Measurements from ENCODE around the gene NFYC. TPM values are rescaled to one million over a fixed set of nuclear protein-coding genes. Genes with fewer than 3 reads are reported as not detected.

NFYC gene
- total RNA-seq, 1 experiment from 2014 or later: 83.0 TPM

DNA sequence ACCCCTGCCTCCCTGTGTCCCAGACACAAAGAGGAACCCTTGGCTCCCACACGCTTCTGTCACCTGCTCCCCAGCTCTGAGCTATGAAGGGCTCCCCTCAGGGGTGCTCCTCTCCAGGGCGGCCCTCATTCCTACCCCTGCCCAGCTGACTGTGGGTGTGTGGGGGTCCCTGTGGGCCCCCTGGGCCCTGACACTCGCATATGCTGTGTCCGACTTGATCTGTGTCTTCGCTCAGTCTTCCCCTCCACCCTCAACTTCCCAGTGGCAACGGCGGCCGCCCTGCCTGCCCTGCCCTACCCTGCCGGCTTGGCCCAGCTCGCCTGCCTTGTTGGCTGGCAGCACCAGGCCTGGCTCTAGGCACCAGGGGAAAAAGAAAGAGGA, 93.3 kb downstream of the NFYC start:
- POLR2A ChIA-PET (ENCODE audit: low non-redundant PET): no interaction called here
- H3K36me3 ChIP-seq (ENCODE audit: insufficient read depth, low read length, poor library complexity, severe bottlenecking): no peaks in the 10 kb centered on the region
- TF ChIP-seq, protein P1, sequence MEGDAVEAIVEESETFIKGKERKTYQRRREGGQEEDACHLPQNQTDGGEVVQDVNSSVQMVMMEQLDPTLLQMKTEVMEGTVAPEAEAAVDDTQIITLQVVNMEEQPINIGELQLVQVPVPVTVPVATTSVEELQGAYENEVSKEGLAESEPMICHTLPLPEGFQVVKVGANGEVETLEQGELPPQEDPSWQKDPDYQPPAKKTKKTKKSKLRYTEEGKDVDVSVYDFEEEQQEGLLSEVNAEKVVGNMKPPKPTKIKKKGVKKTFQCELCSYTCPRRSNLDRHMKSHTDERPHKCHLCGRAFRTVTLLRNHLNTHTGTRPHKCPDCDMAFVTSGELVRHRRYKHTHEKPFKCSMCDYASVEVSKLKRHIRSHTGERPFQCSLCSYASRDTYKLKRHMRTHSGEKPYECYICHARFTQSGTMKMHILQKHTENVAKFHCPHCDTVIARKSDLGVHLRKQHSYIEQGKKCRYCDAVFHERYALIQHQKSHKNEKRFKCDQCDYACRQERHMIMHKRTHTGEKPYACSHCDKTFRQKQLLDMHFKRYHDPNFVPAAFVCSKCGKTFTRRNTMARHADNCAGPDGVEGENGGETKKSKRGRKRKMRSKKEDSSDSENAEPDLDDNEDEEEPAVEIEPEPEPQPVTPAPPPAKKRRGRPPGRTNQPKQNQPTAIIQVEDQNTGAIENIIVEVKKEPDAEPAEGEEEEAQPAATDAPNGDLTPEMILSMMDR (conservative IDR thresholded peaks at IDR 0.05; ENCODE audit: low read depth, low read length): no peak
- no peak for TF ChIP-seq EZH2 (IDR thresholded peaks at IDR 0.05; ENCODE audit: borderline replicate concordance, low read depth, low read length, poor library complexity, severe bottlenecking)
- peaks cover 12% of the 10 kb centered on the region for H3K4me1 ChIP-seq (ENCODE audit: insufficient read depth, low read length, poor library complexity, severe bottlenecking)
- no TSS peak for BruUV-seq (replicated peaks)
- intact Hi-C loops (cut with micrococcal nuclease; ENCODE audit: unreplicated experiment): no loop called here
- CTCF ChIA-PET: no interaction called here
- H3K9me3 ChIP-seq (ENCODE audit: low read depth, low read length, poor library complexity, severe bottlenecking): no peaks in the 10 kb centered on the region
- no peak overlapping the region for H3K4me3 ChIP-seq (ENCODE audit: low read depth, low read length, poor library complexity, severe bottlenecking)
- no peak overlapping the region for H3K27ac ChIP-seq (ENCODE audit: low read depth, low read length, poor library complexity, severe bottlenecking)
- no peak for DNase-seq (ENCODE audit: low spot score)
- no peaks in the 10 kb centered on the region for H3K27me3 ChIP-seq (replicated peaks; ENCODE audit: insufficient read depth, low read depth, low read length, poor library complexity)

DNA sequence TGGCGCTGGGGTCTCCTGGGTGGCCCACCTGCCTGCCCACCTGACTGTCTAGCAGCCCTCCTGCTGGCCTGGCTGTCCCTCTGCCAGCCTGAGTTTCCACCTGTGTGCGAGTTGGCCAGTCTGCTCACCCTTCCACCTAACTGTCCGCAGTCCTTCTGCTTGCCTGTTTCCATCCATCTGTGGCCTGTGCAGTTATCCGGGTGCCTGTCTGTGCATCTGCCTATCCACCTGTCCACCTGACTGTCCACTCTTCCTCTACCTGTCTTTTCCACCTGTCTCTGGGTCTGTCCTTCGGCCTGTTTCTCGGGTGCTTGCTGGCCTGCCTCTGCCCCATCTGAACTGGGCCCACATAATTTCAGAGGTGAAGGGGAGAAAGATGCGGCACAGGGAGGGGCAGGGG, 93.9 kb downstream of the NFYC start:
- Histone ChIP-seq H3K27me3 (replicated peaks; ENCODE audit: insufficient read depth, low read depth, low read length, poor library complexity) (no peaks in the 10 kb centered on the region), H3K27ac (ENCODE audit: low read depth, low read length, poor library complexity, severe bottlenecking) (no peak overlapping the region), H3K4me3 (ENCODE audit: low read depth, low read length, poor library complexity, severe bottlenecking) (no peak overlapping the region), H3K36me3 (ENCODE audit: insufficient read depth, low read length, poor library complexity, severe bottlenecking) (no peaks in the 10 kb centered on the region), H3K9me3 (ENCODE audit: low read depth, low read length, poor library complexity, severe bottlenecking) (no peaks in the 10 kb centered on the region), H3K4me1 (ENCODE audit: insufficient read depth, low read length, poor library complexity, severe bottlenecking) (peaks cover 12% of the 10 kb centered on the region)
- ChIA-PET POLR2A (ENCODE audit: low non-redundant PET) (no interaction called here), CTCF (no interaction called here)
- intact Hi-C loops (cut with micrococcal nuclease; ENCODE audit: unreplicated experiment): no loop called here
- no TSS peak for BruUV-seq (replicated peaks)
- DNase-seq (ENCODE audit: low spot score): no peak
- TF ChIP-seq, protein P1 (conservative IDR thresholded peaks at IDR 0.05; ENCODE audit: low read depth, low read length): no peak
- no peak for TF ChIP-seq EZH2 (IDR thresholded peaks at IDR 0.05; ENCODE audit: borderline replicate concordance, low read depth, low read length, poor library complexity, severe bottlenecking)

DNA sequence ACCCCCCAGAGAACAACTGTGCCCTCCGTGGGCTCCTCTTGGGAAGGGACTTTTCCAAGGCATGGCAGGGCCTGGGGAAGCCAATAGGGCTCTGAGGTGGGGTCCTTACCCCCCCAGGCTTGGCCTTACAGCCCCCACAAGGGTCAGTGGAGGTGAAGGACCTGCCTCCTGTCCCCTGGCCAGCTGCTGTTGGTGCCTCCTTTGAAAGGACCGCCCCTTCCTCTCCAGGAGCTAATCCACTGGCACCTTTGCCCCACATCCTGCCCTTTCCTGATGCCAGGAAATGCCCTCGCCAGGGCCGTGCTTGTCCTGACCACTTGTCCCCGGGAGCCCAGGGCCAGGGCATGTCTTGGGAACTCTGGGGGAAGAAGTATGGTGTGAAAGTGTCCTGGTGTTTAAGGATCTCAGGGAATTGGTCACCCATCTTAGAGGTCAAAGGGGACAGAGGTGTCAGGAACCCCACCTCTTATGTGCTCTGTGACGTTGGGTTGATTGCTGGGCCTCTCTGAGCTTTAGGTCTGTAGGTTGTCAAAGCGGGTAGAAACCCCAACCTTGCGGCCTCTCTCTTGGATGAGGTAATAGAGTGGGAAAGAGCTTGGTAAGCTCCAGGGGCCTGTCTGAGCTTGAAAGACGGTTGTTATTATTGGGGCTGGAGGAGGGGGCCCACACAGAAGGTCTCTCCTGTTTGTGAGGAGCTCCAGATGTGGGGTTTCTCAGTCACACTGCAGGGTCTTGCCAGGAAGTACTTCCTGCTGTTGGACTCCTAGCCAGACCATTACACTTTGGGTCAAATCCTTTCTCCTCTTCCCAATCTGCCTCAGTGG, 94.9 kb downstream of the NFYC start:
- Histone ChIP-seq H3K4me1 (ENCODE audit: insufficient read depth, low read length, poor library complexity, severe bottlenecking) (peaks cover 12% of the 10 kb centered on the region), H3K27ac (ENCODE audit: low read depth, low read length, poor library complexity, severe bottlenecking) (no peak overlapping the region), H3K4me3 (ENCODE audit: low read depth, low read length, poor library complexity, severe bottlenecking) (no peak overlapping the region), H3K36me3 (ENCODE audit: insufficient read depth, low read length, poor library complexity, severe bottlenecking) (no peaks in the 10 kb centered on the region), H3K9me3 (ENCODE audit: low read depth, low read length, poor library complexity, severe bottlenecking) (no peaks in the 10 kb centered on the region), H3K27me3 (replicated peaks; ENCODE audit: insufficient read depth, low read depth, low read length, poor library complexity) (no peaks in the 10 kb centered on the region)
- BruUV-seq (replicated peaks): no TSS peak
- no peak for DNase-seq (ENCODE audit: low spot score)
- intact Hi-C loops (cut with micrococcal nuclease; ENCODE audit: unreplicated experiment): no loop called here
- CTCF ChIA-PET: no interaction called here
- TF ChIP-seq, protein P1 (conservative IDR thresholded peaks at IDR 0.05; ENCODE audit: low read depth, low read length): no peak
- TF ChIP-seq EZH2 (IDR thresholded peaks at IDR 0.05; ENCODE audit: borderline replicate concordance, low read depth, low read length, poor library complexity, severe bottlenecking): no peak
- POLR2A ChIA-PET (ENCODE audit: low non-redundant PET): no interaction called here
